ENCODE measurements around the gene CACNA2D2. TPM values are rescaled to one million over a fixed set of nuclear protein-coding genes. Genes with fewer than 3 reads are reported as not detected.
A peak's percentile ranks its signal among the peaks of the same experiment; 100 is the strongest.

The CACNA2D2 gene
- total RNA-seq, 1 experiment from 2014 or later = 27.7 TPM

DNA sequence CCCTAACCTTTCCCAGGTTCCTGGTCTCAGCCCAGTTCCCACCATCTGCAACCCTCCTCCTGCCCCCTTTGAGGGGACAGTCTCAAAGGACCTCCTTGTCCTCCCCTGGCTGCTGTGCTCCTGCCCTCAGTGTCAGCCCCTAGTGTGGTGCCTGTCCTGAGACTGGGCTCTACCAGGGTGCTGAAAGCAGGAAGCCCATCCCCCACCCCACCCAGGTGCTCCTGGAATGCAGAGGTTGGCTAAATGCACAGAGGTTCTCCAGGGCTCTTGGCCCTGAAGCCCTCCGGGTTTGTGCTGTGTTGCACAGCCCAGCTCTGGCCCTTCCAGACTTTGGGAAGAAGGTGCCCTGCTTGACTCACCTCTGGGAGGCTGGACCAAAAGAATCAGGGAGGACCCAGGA is 42.3 kb upstream of the CACNA2D2 start:
- no peaks in the 10 kb centered on the region for H3K9me3 Mint-ChIP-seq
- no peak overlapping the region for H3K4me2 ChIP-seq (ENCODE audit: insufficient read depth, insufficient read length, low read length)
- no peak overlapping the region for H3K27ac Mint-ChIP-seq

More for the DNA sequence above, 42.3 kb upstream of the CACNA2D2 start:
- H3K79me1 ChIP-seq (ENCODE audit: insufficient read depth, low read depth, low read length, poor library complexity, severe bottlenecking) = no peaks in the 10 kb centered on the region
- H3K23me2 ChIP-seq (ENCODE audit: insufficient read length, low read depth, low read length, poor library complexity, severe bottlenecking) = no peaks in the 10 kb centered on the region
- no peaks in the 10 kb centered on the region for H4K20me1 ChIP-seq (ENCODE audit: control insufficient read depth, insufficient read depth, insufficient read length)
- TF ChIP-seq, protein P1, sequence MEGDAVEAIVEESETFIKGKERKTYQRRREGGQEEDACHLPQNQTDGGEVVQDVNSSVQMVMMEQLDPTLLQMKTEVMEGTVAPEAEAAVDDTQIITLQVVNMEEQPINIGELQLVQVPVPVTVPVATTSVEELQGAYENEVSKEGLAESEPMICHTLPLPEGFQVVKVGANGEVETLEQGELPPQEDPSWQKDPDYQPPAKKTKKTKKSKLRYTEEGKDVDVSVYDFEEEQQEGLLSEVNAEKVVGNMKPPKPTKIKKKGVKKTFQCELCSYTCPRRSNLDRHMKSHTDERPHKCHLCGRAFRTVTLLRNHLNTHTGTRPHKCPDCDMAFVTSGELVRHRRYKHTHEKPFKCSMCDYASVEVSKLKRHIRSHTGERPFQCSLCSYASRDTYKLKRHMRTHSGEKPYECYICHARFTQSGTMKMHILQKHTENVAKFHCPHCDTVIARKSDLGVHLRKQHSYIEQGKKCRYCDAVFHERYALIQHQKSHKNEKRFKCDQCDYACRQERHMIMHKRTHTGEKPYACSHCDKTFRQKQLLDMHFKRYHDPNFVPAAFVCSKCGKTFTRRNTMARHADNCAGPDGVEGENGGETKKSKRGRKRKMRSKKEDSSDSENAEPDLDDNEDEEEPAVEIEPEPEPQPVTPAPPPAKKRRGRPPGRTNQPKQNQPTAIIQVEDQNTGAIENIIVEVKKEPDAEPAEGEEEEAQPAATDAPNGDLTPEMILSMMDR (conservative IDR thresholded peaks at IDR 0.05) = no peak
- peak; percentile 61 for DNase-seq
- no peak overlapping the region for H4K8ac ChIP-seq (replicated peaks; ENCODE audit: insufficient read length, low read depth, low read length)
- H3K27me3 ChIP-seq (ENCODE audit: insufficient read depth, low read length) = no peaks in the 10 kb centered on the region
- H3K79me2 ChIP-seq (ENCODE audit: insufficient read depth, low read length) = no peaks in the 10 kb centered on the region
- H3T11ph ChIP-seq (ENCODE audit: low read length) = no peak overlapping the region
- no peak overlapping the region; the same call in 1 of the 2 replicates for H3K14ac ChIP-seq (ENCODE audit: insufficient read depth, low read length)
- no peak overlapping the region for H2BK5ac ChIP-seq (ENCODE audit: insufficient read length, low read length)
- no peak overlapping the region for H3K9ac ChIP-seq (ENCODE audit: extremely low read depth, insufficient read length, low read length)
- no peak overlapping the region for H3K56ac ChIP-seq (ENCODE audit: insufficient read length, low read depth, low read length)
- peaks cover 3% of the 10 kb centered on the region; the same call in 1 of the 2 replicates for H3K27me3 Mint-ChIP-seq (ENCODE audit: low read depth)
- H2BK15ac ChIP-seq (ENCODE audit: low read depth, low read length) = no peak overlapping the region
- no peak overlapping the region for H3K4me3 Mint-ChIP-seq
- H3K4me1 Mint-ChIP-seq = peaks cover 26 to 35% of the 10 kb centered on the region in 2 experiments
- H3K27ac ChIP-seq (ENCODE audit: insufficient read length, low read depth, low read length) = no peak overlapping the region
- no CpG with 5 or more reads among the region's 1 CpG for WGBS (ENCODE audit: extremely low coverage, insufficient read length, low lambda C conversion rate)
- no peak overlapping the region for H3K4ac ChIP-seq (ENCODE audit: low read depth, low read length)
- H2BK120ac ChIP-seq (ENCODE audit: low read depth, low read length, poor library complexity, severe bottlenecking) = no peak overlapping the region
- H2BK12ac ChIP-seq (ENCODE audit: insufficient read length, low read depth, low read length) = no peak overlapping the region
- no peak overlapping the region for H3K18ac ChIP-seq (ENCODE audit: insufficient read length, low read depth, low read length)
- no peaks in the 10 kb centered on the region for H3K9me3 ChIP-seq (ENCODE audit: control insufficient read depth, low read depth, low read length)
- no peaks in the 10 kb centered on the region for H3K4me1 ChIP-seq (ENCODE audit: insufficient read depth, low read length)
- no peak overlapping the region for H4K5ac ChIP-seq (ENCODE audit: insufficient read length, low read depth, low read length)
- no peaks in the 10 kb centered on the region for H3K36me3 Mint-ChIP-seq (ENCODE audit: insufficient read depth in 1 of 3, low read depth in 3 of 3)
- no peak overlapping the region for H4K91ac ChIP-seq (ENCODE audit: insufficient read length, low read depth, low read length)
- no peak overlapping the region for H2AK5ac ChIP-seq (ENCODE audit: insufficient read length, low read length)
- no peak overlapping the region for H2AFZ ChIP-seq (ENCODE audit: low read length)
- H3K23ac ChIP-seq (ENCODE audit: insufficient read length, low read depth, low read length) = no peak overlapping the region
- no peak overlapping the region for H2BK20ac ChIP-seq (ENCODE audit: low read depth, low read length, poor library complexity, severe bottlenecking)
